Endothelial cell of umbilical vein (primary cell): Measurements from ENCODE around the gene PLXNB2. TPM values are rescaled to one million over a fixed set of nuclear protein-coding genes. Genes with fewer than 3 reads are reported as not detected.

ENCODE experiments used
- BruUV-seq: library from RNA; stranded (reverse); fragments of 400-500 nt; replicated peaks from 2 replicates; lab custom pipeline; 2021; lab: Mats Ljungman, UMichigan
- CTCF ChIA-PET: fragments of 300-600, 350-600 bp; sonication (Branson Sonifier 250); formaldehyde crosslinking; loops from one replicate; lab custom pipeline; 2021; ENCODE audit warnings: antibody characterized with exemption, inconsistent platforms; lab: Charles Lee
- POLR2A ChIA-PET: fragments of 300-600, 350-600 bp; sonication (Branson Sonifier 250); formaldehyde crosslinking; loops from one replicate; lab custom pipeline; 2021; ENCODE audit warnings: antibody characterized with exemption, inconsistent platforms; lab: Charles Lee
- DNase-seq: peaks from one replicate; pipeline ENCODE4 v3.0.0-alpha.2; 2011; ENCODE audit warnings: low read depth, low spot score
- FAIRE-seq: peaks from 2 replicates; lab custom pipeline; 2011; peaks lifted over from hg19 to GRCh38; lab: Jason Lieb, UNC
- H2AFZ ChIP-seq: 2 replicates; pipeline ENCODE4 v1.6.0; 2012; ENCODE audit warnings: low read depth, low read length, control low read depth, inconsistent platforms
- H3K27ac ChIP-seq: 2 replicates; pipeline ENCODE4 v1.5.1; 2011; ENCODE audit warnings: low read depth, mild to moderate bottlenecking, control low read depth, low read length, moderate library complexity; ENCODE audit not compliant: insufficient read depth
- H3K27me3 ChIP-seq, 2 experiments: 2 replicates each; pipeline versions ENCODE4 v1.6.0 to v1.6.1; 2011; ENCODE audit warnings: low read length in 2 of 2, mixed read lengths in 1 of 2; ENCODE audit not compliant: control insufficient read depth in 2 of 2, insufficient read depth in 2 of 2
- H3K36me3 ChIP-seq, 2 experiments: 2 replicates in 1 of 2; 3 replicates in 1 of 2; pipeline ENCODE4 v1.5.1; 2011; ENCODE audit warnings: low read length in 2 of 2, mild to moderate bottlenecking in 1 of 2, moderate library complexity in 1 of 2; ENCODE audit not compliant: control insufficient read depth in 2 of 2, insufficient read depth in 2 of 2; ENCODE audit errors: extremely low read depth in 1 of 2
- H3K4me1 ChIP-seq: 3 replicates; pipeline ENCODE4 v1.5.1; 2011; ENCODE audit warnings: mild to moderate bottlenecking, low read length; ENCODE audit not compliant: control insufficient read depth, insufficient read depth; ENCODE audit errors: extremely low read depth
- H3K4me2 ChIP-seq: 2 replicates; pipeline ENCODE4 v1.6.1; 2011; ENCODE audit warnings: low read length, control low read depth, mixed read lengths; ENCODE audit not compliant: insufficient read depth
- H3K4me3 ChIP-seq, 3 experiments: fragments of 200-600 bp in 1 of 3; sonication (generic), shearing (Covaris generic) in 1 of 3; replicated peaks in 1 of 3; 2 replicates each; pipeline ENCODE4 v1.5.1; 2011 to 2016; ENCODE audit warnings: control low read depth in 3 of 3, low read length in 3 of 3, mild to moderate bottlenecking in 2 of 3, inconsistent platforms in 1 of 3, low read depth in 1 of 3, moderate library complexity in 1 of 3; ENCODE audit not compliant: insufficient read depth in 1 of 3
- H3K79me2 ChIP-seq: 2 replicates; pipeline ENCODE4 v1.6.0; 2012; ENCODE audit warnings: low read length, inconsistent platforms; ENCODE audit not compliant: control insufficient read depth, insufficient read depth
- H3K9ac ChIP-seq: replicated peaks from 2 replicates; pipeline ENCODE3; 2011; ENCODE audit warnings: low read length, control low read depth; ENCODE audit not compliant: insufficient read depth; ENCODE audit errors: extremely low read depth
- H3K9me1 ChIP-seq: replicated peaks from 3 replicates; pipeline ENCODE4 v1.6.0; 2011; ENCODE audit warnings: mild to moderate bottlenecking, low read length; ENCODE audit not compliant: control insufficient read depth, insufficient read depth; ENCODE audit errors: extremely low read depth
- H3K9me3 ChIP-seq: replicated peaks from 2 replicates; pipeline ENCODE4 v1.5.1; 2012; ENCODE audit warnings: low read length, inconsistent platforms; ENCODE audit not compliant: control insufficient read depth, insufficient read depth
- H4K20me1 ChIP-seq: replicated peaks from 2 replicates; pipeline ENCODE3; 2011; ENCODE audit warnings: mild to moderate bottlenecking, low read length; ENCODE audit not compliant: control insufficient read depth, insufficient read depth; ENCODE audit errors: extremely low read depth
- EZH2 ChIP-seq: IDR thresholded peaks from 2 replicates; pipeline ENCODE4 v1.6.1; 2012; ENCODE audit warnings: borderline replicate concordance, low read depth, mild to moderate bottlenecking, moderate library complexity, low read length, inconsistent platforms; ENCODE audit not compliant: severe bottlenecking
- FOS ChIP-seq: IDR thresholded peaks from 2 replicates; pipeline ENCODE4 v1.6.1; 2011; ENCODE audit warnings: mild to moderate bottlenecking, low read length, moderate library complexity, borderline replicate concordance; ENCODE audit not compliant: insufficient read depth
- GATA2 ChIP-seq: IDR thresholded peaks from 2 replicates; pipeline ENCODE4 v1.7.0; 2011; ENCODE audit warnings: low read depth, mild to moderate bottlenecking, moderate library complexity, mixed read lengths, low read length; ENCODE audit not compliant: insufficient read length, insufficient read depth
- JUN ChIP-seq: IDR thresholded peaks from 2 replicates; pipeline ENCODE4 v1.6.1; 2011; ENCODE audit warnings: borderline replicate concordance, low read depth; ENCODE audit not compliant: insufficient read length, insufficient read depth
- MYC ChIP-seq: IDR thresholded peaks from one replicate; pipeline ENCODE4 v1.6.1; 2011; ENCODE audit warnings: mild to moderate bottlenecking, low read depth, low read length
- POLR2A ChIP-seq: IDR thresholded peaks from 2 replicates; pipeline ENCODE4 v1.6.1; 2012; ENCODE audit warnings: low read depth, mild to moderate bottlenecking, control low read depth, low read length
- POLR2AphosphoS5 ChIP-seq: IDR thresholded peaks from 2 replicates; pipeline ENCODE4 v1.6.1; 2012; ENCODE audit warnings: low read depth, mild to moderate bottlenecking, control low read depth, low read length, moderate library complexity; ENCODE audit not compliant: insufficient read depth
- dilution Hi-C: fragments of 300-500 bp; cut with MboI; formaldehyde crosslinking; loops from one replicate; pipeline ENCODE4 v1.15.0; 2019; ENCODE audit warnings: low sequenced_read_pairs; ENCODE audit not compliant: extremely low pct_ligation_motif_present
- intact Hi-C: fragments of 100-400 bp; cut with micrococcal nuclease; formaldehyde crosslinking; loops from one replicate; pipeline ENCODE4 v1.10.0; 2022
- polyA plus RNA-seq, 4 experiments: library from polyadenylated mRNA; depleted of rRNA in 3 of 4; stranded (reverse) in 3 of 4; unstranded in 1 of 4; fragments of >200 nt; gene quantifications; 2 replicates each; pipeline versions ENCODE4 v1.2.1 to v1.2.3, GENCODE V29; 2011 to 2012; ENCODE audit warnings: missing spikeins in 1 of 4
- total RNA-seq: library from RNA; stranded (reverse); gene quantifications from 2 replicates; pipeline ENCODE4 v1.2.3, GENCODE V29; 2021
- TF ChIP-seq, protein P1 (sequence below), 2 donors: IDR thresholded peaks; 1 replicate in 1 of 2; 2 replicates in 1 of 2; pipeline ENCODE4 v1.5.1; 2011; ENCODE audit warnings: low read length in 2 of 2, mild to moderate bottlenecking in 2 of 2, moderate library complexity in 2 of 2, control low read depth in 1 of 2, inconsistent platforms in 1 of 2, low read depth in 1 of 2; ENCODE audit not compliant: insufficient read depth in 1 of 2; ENCODE audit errors: extremely low read depth in 1 of 2
- TF ChIP-seq, protein P2 (sequence below): IDR thresholded peaks from 2 replicates; pipeline ENCODE4 v1.6.1; 2011; ENCODE audit not compliant: insufficient read depth, insufficient read length

The PLXNB2 gene
- total and polyA plus RNA-seq, 2 donors (not counting 3 experiments of a cell fraction or from before 2014, with no cell fraction given) = 82.3 to 139 TPM

DNA sequence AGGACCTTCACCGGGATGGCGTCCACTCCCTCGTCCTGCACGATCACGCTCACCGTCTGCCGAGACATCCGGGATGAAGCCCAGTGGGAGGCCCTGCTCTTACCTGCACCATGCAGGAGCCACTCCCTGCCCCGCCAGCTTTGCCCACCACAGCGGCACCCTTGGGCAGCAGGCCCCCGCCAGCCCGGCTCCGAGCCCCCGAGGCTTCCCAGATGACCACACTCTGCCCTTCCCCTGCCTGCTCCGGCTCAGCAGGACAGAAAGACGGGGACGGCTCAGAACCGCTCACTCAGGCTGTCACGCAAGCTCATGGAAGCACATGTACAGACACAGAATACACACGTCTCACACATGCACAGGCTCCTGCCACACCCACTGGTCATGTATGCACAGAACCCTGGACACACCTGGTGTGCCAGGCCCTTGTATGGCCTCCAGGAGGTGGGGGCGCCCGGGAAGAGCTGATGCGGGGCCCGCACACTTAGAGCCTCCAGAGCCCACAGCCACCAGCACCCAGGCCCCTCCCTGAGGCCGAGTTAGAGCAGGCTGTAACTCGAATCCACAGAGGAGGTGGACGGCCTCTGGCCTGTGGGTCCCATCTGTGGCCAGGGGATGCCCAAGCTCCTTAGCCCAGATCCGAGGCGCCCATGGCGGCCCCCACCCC lies 28.4 kb downstream of the PLXNB2 start:
- H3K4me1 ChIP-seq = peaks cover 2% of the 10 kb centered on the region
- H4K20me1 ChIP-seq = no peaks in the 10 kb centered on the region
- no peaks in the 10 kb centered on the region for H3K79me2 ChIP-seq
- no peak overlapping the region for H2AFZ ChIP-seq
- ChIA-PET POLR2A (no interaction called here), CTCF (no interaction called here)
- intact Hi-C loops (no loop called here), dilution Hi-C loops (no loop called here)
- no peak overlapping the region for H3K4me2 ChIP-seq
- no TSS peak for BruUV-seq
- FAIRE-seq = no peak
- no peaks in the 10 kb centered on the region for H3K9me3 ChIP-seq
- peaks cover 38 to 72% of the 10 kb centered on the region in 2 experiments for H3K36me3 ChIP-seq
- H3K9ac ChIP-seq = no peak overlapping the region
- H3K27ac ChIP-seq = no peak overlapping the region
- H3K9me1 ChIP-seq = no peaks in the 10 kb centered on the region
- no peak for DNase-seq
- no peak for TF ChIP-seq MYC
- TF ChIP-seq, protein P1, sequence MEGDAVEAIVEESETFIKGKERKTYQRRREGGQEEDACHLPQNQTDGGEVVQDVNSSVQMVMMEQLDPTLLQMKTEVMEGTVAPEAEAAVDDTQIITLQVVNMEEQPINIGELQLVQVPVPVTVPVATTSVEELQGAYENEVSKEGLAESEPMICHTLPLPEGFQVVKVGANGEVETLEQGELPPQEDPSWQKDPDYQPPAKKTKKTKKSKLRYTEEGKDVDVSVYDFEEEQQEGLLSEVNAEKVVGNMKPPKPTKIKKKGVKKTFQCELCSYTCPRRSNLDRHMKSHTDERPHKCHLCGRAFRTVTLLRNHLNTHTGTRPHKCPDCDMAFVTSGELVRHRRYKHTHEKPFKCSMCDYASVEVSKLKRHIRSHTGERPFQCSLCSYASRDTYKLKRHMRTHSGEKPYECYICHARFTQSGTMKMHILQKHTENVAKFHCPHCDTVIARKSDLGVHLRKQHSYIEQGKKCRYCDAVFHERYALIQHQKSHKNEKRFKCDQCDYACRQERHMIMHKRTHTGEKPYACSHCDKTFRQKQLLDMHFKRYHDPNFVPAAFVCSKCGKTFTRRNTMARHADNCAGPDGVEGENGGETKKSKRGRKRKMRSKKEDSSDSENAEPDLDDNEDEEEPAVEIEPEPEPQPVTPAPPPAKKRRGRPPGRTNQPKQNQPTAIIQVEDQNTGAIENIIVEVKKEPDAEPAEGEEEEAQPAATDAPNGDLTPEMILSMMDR (IDR thresholded peaks at IDR 0.05; ENCODE audit: extremely low read depth in 1 of 2, insufficient read depth in 1 of 2, low read depth in 1 of 2, low read length in 2 of 2) = no peak
- TF ChIP-seq, protein P2, sequence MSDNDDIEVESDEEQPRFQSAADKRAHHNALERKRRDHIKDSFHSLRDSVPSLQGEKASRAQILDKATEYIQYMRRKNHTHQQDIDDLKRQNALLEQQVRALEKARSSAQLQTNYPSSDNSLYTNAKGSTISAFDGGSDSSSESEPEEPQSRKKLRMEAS = no peak
- no peak for TF ChIP-seq GATA2
- no peak for TF ChIP-seq JUN
- TF ChIP-seq EZH2 = no peak
- no peak for TF ChIP-seq POLR2AphosphoS5
- TF ChIP-seq FOS = no peak
- no peak for TF ChIP-seq POLR2A
- H3K27me3 ChIP-seq = no peaks in the 10 kb centered on the region
- no peak overlapping the region for H3K4me3 ChIP-seq
